Suppressor macrophage treated with lipopolysaccharide for 4 hours (primary cell): ENCODE measurements around the gene FARS2.

Experiments used
- DNase-seq: peaks from one replicate; pipeline ENCODE4 v3.0.0-alpha.2; 2020

The FARS2 gene

DNA sequence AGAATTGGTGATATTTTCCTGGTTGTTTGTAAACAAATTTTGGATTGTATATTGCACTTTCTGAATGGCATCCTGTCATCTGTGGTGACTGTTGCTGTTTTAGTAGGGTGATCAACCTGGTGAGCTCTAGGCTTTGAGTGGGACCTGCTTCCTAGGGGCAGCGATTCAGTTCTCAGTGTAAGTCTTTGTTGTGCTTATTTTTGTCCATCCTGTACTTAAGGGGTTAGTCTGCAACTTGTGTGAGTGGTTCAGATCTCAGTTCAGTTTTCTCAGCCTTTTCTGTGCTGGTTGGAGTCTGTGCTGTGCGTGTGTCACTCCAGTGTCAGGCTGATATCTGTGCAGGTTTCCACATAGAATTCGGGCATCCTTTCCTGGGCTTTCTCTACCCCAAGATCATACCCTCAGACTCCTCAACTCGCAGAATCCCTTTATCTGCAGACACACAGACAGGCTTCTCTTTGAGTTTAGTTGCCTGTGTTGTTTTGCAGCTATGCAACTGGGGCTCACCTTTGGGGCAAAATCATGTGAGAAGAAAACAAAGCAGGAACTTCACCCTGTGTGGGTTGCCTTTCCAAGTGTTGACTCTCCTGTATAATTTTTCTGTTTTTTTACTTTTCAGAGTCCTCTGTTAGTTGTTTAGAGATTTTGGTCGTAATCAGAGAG lies 177.7 kb downstream of the FARS2 start:
- DNase-seq, result no peak

DNA sequence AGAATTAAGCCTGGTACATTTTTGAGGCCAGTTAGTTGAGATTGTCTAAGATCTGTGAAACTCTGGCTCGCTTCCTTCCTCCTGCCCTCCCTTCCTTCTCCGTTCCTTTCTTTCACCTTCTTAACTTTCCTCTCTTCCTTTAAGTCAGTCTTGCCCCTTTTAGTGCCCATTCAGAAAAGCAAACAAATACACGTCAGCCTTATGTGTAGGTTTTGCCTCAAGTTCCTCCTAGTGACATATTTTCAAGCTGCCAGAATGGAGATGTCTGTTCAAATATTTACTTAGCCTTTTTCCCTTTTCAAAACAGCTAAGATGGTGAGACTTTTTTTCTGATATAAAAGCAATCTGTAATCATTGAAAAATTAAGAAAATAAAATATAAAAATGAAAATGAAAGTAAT lies 178.4 kb downstream of the FARS2 start:
- no peak for DNase-seq

GRCh38 chr6:5442319-5442718 lies 181.0 kb downstream of the FARS2 start:
- DNase-seq, result no peak

DNA sequence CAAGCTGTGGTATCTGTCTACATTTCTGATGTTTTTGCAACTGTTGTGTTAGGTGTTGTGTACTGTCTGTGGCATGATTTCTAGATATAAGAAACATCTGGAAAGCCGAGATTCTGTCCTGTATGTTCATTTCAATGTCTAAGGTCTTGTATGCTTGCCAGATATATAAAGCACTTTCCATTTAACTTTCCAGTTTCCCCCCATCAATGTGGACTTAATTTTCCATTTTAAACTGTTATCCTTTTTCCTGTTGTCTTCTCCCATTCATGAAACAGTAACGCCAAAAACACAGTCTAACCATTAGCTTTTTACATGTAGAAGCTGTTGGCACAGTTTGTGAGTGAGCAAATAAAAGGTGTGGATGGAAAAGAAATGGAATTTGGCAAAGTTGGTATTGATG lies 181.6 kb downstream of the FARS2 start:
- DNase-seq, result no peak

DNA sequence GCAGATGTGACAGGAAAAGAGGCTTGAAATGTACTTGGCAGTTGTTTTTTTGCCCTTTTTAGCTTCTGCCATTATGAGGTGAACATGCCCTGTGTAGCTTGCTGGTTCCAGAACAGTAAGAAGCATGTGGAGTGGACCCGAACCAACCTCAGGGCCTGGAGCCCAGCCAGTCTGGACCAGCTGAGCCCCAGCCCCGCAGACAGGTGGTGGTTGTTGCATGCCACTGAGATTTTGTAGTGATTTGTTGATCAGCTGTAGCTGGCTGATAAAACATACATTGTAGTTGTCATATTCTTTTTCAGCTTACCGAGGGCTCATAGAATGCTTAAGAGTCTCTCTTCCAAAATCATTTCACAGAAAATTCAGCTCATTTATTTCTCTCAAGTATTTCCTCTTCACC lies 182.2 kb downstream of the FARS2 start:
- no peak for DNase-seq

GRCh38 chr6:5446362-5447075 lies 185.2 kb downstream of the FARS2 start:
- no peak for DNase-seq

- no peak for DNase-seq
These were observed 186.6 kb downstream of the FARS2 start for GRCh38 chr6:5447921-5448320.

DNA sequence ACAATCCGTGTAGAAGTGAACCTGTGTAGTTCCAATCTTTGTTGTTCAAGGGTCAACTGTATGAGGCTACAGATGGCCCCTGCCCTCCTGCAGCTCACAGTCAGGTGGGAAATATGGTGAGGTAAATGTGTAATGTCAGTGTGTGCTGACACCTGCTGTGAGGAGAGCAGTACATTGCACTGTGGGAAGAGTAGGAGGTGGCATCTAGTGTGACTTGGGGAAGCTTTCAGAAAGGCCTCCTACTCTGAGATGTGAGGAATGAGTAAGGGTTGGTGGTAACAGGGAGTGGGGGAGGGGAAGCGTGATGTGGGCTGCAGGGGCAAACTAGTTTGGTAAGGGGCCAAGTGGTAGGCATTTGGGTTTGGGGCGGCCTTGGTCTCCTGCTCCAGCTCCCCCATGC lies 188.8 kb downstream of the FARS2 start:
- no peak for DNase-seq

- DNase-seq, result no peak
These were observed 192.2 kb downstream of the FARS2 start for GRCh38 chr6:5453546-5453945.

- no peak for DNase-seq
These were observed 193.8 kb downstream of the FARS2 start for GRCh38 chr6:5455142-5455541.

DNA sequence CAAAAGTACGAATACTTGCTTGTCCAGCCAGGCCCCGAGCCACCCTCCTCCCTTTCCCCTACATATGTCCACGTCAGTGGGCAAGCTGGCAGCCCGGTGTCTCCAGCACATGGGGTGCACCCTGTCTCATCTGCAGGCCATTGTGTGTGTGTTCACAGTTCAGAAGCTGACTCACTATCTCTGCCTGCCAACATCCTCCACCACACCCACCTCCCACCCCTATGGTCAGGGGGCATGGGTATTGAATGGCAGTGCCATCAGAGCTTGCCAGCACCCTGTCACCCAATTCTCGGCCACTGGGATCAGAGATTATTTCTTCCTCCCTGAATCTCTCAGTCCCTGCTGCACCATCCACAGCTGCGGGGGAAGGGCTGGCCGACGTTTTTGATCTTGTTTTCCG lies 195.7 kb downstream of the FARS2 start:
- no peak for DNase-seq

GRCh38 chr6:5457983-5458683 lies 196.8 kb downstream of the FARS2 start:
- no peak for DNase-seq

DNA sequence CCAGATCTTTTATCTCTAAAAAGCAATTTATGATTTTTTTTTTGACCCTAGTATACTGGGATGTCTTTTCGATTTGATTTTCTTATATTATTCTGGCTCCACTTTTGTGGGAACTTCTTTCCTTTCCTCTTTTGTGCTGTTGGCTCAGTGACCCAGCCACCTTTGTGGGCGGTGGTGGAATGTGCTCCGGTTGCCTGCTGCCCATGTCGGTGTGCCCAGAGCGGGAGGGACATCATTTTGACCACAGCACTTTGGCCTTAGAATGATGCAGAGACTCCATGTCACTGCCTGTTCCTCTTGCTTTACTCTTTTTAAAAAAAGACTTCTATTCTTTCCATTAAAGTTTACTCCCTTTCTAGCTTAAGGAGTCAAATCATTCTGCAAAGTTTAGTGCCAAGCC lies 198.0 kb downstream of the FARS2 start:
- no peak for DNase-seq

DNA sequence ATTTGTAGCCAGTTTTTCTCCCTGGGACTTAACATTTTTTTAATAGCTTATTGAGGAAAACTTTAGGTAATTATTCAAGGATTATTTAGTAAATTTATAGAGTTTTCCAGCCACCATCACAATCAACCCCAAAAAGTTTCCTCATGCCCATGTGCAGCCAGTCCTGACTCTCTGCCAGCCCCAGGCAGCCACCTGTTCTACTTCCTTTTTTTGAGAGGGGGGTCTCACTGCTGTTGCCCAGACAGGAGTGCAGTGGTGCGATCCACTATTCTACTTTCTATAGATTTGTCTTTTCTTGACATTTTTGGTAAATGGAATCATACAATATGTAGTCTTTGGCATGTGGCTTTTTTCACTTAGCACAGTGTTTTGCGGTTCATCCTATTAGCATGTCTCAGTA lies 200.1 kb downstream of the FARS2 start:
- no peak for DNase-seq

GRCh38 chr6:5462856-5463255 lies 201.5 kb downstream of the FARS2 start:
- no peak for DNase-seq

GRCh38 chr6:5463690-5464089 lies 202.4 kb downstream of the FARS2 start:
- DNase-seq, result no peak

DNA sequence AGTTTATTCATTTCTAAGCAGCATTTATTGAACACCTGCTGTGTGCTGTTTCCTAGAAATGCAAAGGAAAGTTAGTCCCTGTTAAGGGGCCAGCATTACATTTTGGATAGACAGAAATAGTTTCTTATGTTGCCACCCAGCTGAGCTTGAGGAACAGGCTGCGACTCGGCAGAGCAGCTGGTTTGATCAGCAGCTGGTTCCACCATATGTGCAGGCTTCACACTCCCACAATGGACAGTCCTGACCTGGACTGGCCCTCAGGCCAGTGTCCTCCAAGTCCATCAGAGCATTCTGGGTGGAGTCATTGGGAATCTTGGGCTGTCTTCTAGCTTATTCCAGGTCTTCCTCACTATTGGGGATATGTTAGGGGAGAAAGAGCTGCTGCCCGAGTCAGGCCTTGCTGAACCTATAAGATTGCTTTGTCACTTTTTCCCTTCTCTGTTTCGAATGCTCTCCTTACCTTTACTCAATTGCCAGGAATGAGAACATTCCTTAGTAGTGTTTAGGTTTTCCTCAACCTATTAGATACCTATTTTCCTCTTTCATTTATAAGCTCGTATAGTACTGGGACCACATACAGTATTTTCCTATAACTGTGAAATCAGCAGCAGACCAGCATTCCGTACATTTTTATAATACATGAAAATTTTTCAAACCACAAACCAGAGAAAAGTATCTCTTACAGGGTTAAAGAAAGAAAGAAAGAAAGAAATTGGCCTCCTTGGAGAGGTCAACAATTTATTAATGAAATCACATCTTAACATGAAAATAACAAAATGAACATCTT lies 203.0 kb downstream of the FARS2 start:
- no peak for DNase-seq

DNA sequence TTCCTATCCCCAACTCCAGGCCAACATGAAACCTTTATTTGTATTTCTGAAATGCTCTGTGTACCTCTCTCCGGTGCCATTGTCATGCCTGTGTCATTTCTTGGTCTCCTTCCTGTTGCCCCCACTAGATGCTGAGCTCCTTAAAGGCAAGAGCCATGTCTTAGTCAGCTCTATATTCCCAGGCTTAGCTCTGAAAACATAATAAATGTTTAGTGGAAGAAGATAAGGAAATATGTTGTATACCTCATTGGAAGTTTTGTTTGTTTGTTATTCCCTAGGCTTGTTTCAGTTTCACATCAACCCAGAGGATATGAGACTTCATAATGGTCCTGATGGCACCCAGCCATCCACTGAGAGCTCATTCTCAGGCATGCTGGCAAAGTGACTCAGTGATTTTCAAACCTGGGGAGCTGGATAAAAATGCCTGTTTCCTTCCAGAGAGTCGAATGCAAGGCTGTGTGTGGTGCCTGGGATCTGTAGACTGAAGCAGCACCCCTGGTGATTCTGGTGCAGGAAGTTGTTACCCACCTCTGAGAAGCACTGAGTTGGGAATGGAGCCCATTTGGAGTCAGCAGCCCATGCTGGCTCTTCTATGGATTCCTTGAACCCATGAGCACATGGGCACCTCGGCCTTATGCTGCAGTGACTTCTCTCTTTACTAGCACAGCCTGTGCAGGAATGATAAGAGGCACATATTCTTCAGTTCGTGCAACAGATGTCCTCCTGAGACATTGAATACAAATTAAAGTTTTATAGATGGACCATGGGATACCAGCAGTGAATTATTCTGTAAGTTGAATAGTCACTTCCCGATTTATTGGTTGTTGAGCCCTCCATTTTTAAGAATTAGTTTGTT lies 205.2 kb downstream of the FARS2 start:
- no peak for DNase-seq

DNA sequence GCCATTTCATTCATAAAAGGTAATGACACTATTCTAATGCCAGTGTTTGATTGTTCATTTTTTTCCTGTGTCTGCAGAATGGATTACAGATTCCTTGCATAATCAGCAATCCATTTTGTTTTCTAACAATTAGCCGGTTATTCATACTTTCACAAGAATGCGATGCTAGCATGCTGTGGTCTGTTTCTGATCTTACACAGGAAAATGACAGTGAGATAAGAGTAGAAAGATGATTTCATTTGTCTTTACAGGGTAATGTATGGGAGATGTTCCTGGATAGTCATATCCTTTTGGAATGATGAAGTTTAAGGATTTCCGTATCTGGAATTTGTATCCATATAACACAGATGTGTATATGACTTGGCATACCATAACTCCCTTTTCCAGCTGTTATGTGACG lies 207.3 kb downstream of the FARS2 start:
- DNase-seq, result no peak

GRCh38 chr6:5469101-5469846 lies 208.0 kb downstream of the FARS2 start:
- DNase-seq, result no peak

- peak; percentile 68 for DNase-seq
These were observed 209.7 kb downstream of the FARS2 start for GRCh38 chr6:5471044-5471443.
